Astrocyte (in vitro differentiated cells and primary cell): ENCODE data around the gene ERAP2.

Source experiments
- EZH2 ChIP-seq: IDR thresholded peaks from 2 replicates; pipeline ENCODE4 v1.6.1; 2012; ENCODE audit warnings: mild to moderate bottlenecking, low read length, inconsistent platforms; ENCODE audit not compliant: insufficient read depth
- TF ChIP-seq, protein P1 (sequence below): IDR thresholded peaks from 2 replicates; pipeline ENCODE4 v1.5.1; 2011; ENCODE audit warnings: low read depth, mild to moderate bottlenecking, inconsistent platforms, low read length, moderate library complexity; ENCODE audit not compliant: insufficient read depth

DNA sequence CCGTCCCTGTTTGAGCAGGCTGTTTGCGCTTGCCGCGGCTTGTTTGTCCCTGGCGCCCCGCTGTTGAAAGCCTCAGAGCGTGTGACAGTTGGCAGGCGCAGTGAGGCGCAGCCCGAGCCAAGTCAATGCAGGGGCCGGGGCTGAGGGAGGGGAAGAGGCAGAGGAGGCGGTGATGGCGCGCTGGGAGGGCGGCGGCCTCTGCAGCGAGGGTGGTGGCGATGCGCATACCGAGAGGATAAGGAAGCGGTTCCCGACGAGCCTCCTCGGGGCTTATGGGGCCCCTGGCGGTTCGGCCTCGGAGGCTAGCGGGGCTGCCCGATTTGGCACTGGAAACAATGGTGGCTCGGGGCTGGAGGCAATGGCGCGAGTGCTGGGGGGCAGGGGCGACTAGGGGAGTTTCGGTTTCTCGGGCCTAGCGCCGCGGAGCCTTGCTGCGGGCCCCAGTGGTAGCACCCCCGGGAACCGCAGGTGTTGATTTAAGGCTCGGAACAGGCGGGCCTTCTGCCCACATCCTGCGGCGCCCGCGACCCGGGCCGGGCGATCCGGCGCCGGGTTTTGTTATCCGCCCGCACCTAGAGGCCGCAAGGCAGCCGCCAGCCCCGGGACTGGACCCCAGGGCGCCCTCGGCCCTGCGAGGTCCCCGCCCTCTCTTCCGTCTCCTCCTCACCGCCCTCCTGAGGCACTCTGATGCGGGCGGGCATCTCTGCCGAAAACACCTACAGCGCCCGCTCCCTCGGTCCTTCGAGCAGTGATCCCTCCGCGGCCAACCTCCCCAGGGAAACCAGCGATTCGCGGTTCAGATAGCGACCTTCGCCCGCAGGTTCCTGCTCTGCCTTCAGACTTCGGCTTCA lies 58.6 kb downstream of the ERAP2 start:
- TF ChIP-seq, protein P1, sequence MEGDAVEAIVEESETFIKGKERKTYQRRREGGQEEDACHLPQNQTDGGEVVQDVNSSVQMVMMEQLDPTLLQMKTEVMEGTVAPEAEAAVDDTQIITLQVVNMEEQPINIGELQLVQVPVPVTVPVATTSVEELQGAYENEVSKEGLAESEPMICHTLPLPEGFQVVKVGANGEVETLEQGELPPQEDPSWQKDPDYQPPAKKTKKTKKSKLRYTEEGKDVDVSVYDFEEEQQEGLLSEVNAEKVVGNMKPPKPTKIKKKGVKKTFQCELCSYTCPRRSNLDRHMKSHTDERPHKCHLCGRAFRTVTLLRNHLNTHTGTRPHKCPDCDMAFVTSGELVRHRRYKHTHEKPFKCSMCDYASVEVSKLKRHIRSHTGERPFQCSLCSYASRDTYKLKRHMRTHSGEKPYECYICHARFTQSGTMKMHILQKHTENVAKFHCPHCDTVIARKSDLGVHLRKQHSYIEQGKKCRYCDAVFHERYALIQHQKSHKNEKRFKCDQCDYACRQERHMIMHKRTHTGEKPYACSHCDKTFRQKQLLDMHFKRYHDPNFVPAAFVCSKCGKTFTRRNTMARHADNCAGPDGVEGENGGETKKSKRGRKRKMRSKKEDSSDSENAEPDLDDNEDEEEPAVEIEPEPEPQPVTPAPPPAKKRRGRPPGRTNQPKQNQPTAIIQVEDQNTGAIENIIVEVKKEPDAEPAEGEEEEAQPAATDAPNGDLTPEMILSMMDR, result no peak
- TF ChIP-seq EZH2, result no peak
